ENCODE measurements around the gene ENOX2. TPM values are rescaled to one million over a fixed set of nuclear protein-coding genes. Genes with fewer than 3 reads are reported as not detected.

Gene ENOX2
- total RNA-seq, 2 donors from 2014 or later = 7.0 to 13.0 TPM

- no peaks in the 10 kb centered on the region for H3K4me1 Mint-ChIP-seq
- no peaks in the 10 kb centered on the region for H3K36me3 Mint-ChIP-seq (ENCODE audit: low read depth)
- no peak for ATAC-seq (replicated peaks)
- H3K27ac Mint-ChIP-seq = no peak overlapping the region
- peaks cover 11% of the 10 kb centered on the region for H3K27me3 Mint-ChIP-seq
- no peaks in the 10 kb centered on the region for H3K9me3 Mint-ChIP-seq
- H3K4me3 Mint-ChIP-seq = no peak overlapping the region
Measured at GRCh38 chrX:130592204-130592603, 310.8 kb downstream of the ENOX2 start.

- H3K36me3 Mint-ChIP-seq (ENCODE audit: low read depth) = no peaks in the 10 kb centered on the region
Measured at GRCh38 chrX:130578906-130579305, 324.1 kb downstream of the ENOX2 start.

GRCh38 chrX:130577431-130577830 is 325.6 kb downstream of the ENOX2 start:
- H3K36me3 Mint-ChIP-seq (ENCODE audit: low read depth) = no peaks in the 10 kb centered on the region
- H3K4me3 Mint-ChIP-seq = no peak overlapping the region
- H3K27me3 Mint-ChIP-seq = peaks cover 4% of the 10 kb centered on the region
- no peaks in the 10 kb centered on the region for H3K9me3 Mint-ChIP-seq
- no peak for ATAC-seq (replicated peaks)
- H3K27ac Mint-ChIP-seq = no peak overlapping the region
- H3K4me1 Mint-ChIP-seq = no peaks in the 10 kb centered on the region

More at GRCh38 chrX:130578906-130579305, 324.1 kb downstream of the ENOX2 start:
- Mint-ChIP-seq H3K27ac (no peak overlapping the region), H3K4me1 (no peaks in the 10 kb centered on the region), H3K4me3 (no peak overlapping the region), H3K9me3 (no peaks in the 10 kb centered on the region), H3K27me3 (peaks cover 4% of the 10 kb centered on the region)
- ATAC-seq (replicated peaks) = no peak

GRCh38 chrX:130575831-130576389 is 327.1 kb downstream of the ENOX2 start:
- Mint-ChIP-seq H3K27me3 (no peaks in the 10 kb centered on the region), H3K36me3 (ENCODE audit: low read depth) (no peaks in the 10 kb centered on the region), H3K4me3 (no peak overlapping the region), H3K27ac (no peak overlapping the region), H3K9me3 (no peaks in the 10 kb centered on the region), H3K4me1 (no peaks in the 10 kb centered on the region)
- ATAC-seq (replicated peaks) = no peak

Other genes starting within 250 kb of the ENOX2 start
- gene ARHGAP36, start 155.1 kb upstream of the ENOX2 start, total RNA-seq = not detected

Data from activated T-helper 17 cell treated with anti-CD3 and anti-CD28 coated beads, Interleukin-2, amount 50 U/mL, for 72 hours (primary cell).